ENCODE data around the gene C21orf91. TPM values are rescaled to one million over a fixed set of nuclear protein-coding genes. Genes with fewer than 3 reads are reported as not detected.

The C21orf91 gene
- total RNA-seq, 4 donors from 2014 or later = 7.9 to 10.9 (median 9.1) TPM

GRCh38 chr21:17765207-17765606 lies 53.9 kb downstream of the C21orf91 start:
- DNase-seq (ENCODE audit: extremely low spot score) = no peak
- intact Hi-C loops (cut with DNase I) = no loop called here

GRCh38 chr21:17763288-17764037 lies 55.7 kb downstream of the C21orf91 start:
- DNase-seq (ENCODE audit: extremely low spot score) = no peak
- intact Hi-C loops (cut with DNase I) = no loop called here
- WGBS = 92% methylated on average over 9 of the region's 9 CpGs
- no peak for TF ChIP-seq POLR2AphosphoS5 (IDR thresholded peaks at IDR 0.05)
- no peak for TF ChIP-seq POLR2A (IDR thresholded peaks at IDR 0.05; ENCODE audit: low read depth)
- no peak for TF ChIP-seq CTCF (IDR thresholded peaks at IDR 0.05)
- TF ChIP-seq EP300 (IDR thresholded peaks at IDR 0.05) = no peak
- no peaks in the 10 kb centered on the region for H3K27me3 ChIP-seq
- H3K36me3 ChIP-seq = no peaks in the 10 kb centered on the region
- no peak overlapping the region for H3K4me3 ChIP-seq
- no peak overlapping the region for H3K27ac ChIP-seq (replicated peaks in 1 of 4)
- no peaks in the 10 kb centered on the region for H3K4me1 ChIP-seq
- H3K9me3 ChIP-seq = no peaks in the 10 kb centered on the region

More at GRCh38 chr21:17765207-17765606, 53.9 kb downstream of the C21orf91 start:
- no peak overlapping the region for H3K4me3 ChIP-seq
- H3K27ac ChIP-seq (replicated peaks in 1 of 4) = no peak overlapping the region
- H3K27me3 ChIP-seq = no peaks in the 10 kb centered on the region
- TF ChIP-seq POLR2A (IDR thresholded peaks at IDR 0.05; ENCODE audit: low read depth) (no peak), POLR2AphosphoS5 (IDR thresholded peaks at IDR 0.05) (no peak), EP300 (IDR thresholded peaks at IDR 0.05) (no peak), CTCF (IDR thresholded peaks at IDR 0.05) (no peak)
- H3K36me3 ChIP-seq = no peaks in the 10 kb centered on the region
- no peaks in the 10 kb centered on the region for H3K9me3 ChIP-seq
- WGBS = over 99% methylated on average over 5 of the region's 5 CpGs
- no peaks in the 10 kb centered on the region for H3K4me1 ChIP-seq

- H3K9me3 ChIP-seq = no peaks in the 10 kb centered on the region
- H3K4me3 ChIP-seq = no peak overlapping the region
- H3K4me1 ChIP-seq = no peaks in the 10 kb centered on the region
- 62% methylated on average over 4 of the region's 4 CpGs for WGBS
- TF ChIP-seq POLR2AphosphoS5 (IDR thresholded peaks at IDR 0.05) (no peak), EP300 (IDR thresholded peaks at IDR 0.05) (no peak), POLR2A (IDR thresholded peaks at IDR 0.05; ENCODE audit: low read depth) (no peak)
- intact Hi-C loops (cut with DNase I) = no loop called here
- no peaks in the 10 kb centered on the region for H3K27me3 ChIP-seq
- H3K36me3 ChIP-seq = no peaks in the 10 kb centered on the region
- DNase-seq (ENCODE audit: extremely low spot score) = no peak
- no peak overlapping the region for H3K27ac ChIP-seq (replicated peaks in 1 of 4)
These were observed 59.5 kb downstream of the C21orf91 start for GRCh38 chr21:17759511-17760178.

- Histone ChIP-seq H3K27me3 (no peaks in the 10 kb centered on the region), H3K36me3 (no peaks in the 10 kb centered on the region), H3K4me1 (no peaks in the 10 kb centered on the region), H3K4me3 (no peak overlapping the region), H3K9me3 (no peaks in the 10 kb centered on the region), H3K27ac (replicated peaks in 1 of 4) (no peak overlapping the region)
- WGBS = 65% methylated on average over 4 of the region's 4 CpGs
- TF ChIP-seq CTCF (IDR thresholded peaks at IDR 0.05) (no peak), POLR2AphosphoS5 (IDR thresholded peaks at IDR 0.05) (no peak), EP300 (IDR thresholded peaks at IDR 0.05) (no peak), POLR2A (IDR thresholded peaks at IDR 0.05; ENCODE audit: low read depth) (no peak)
- intact Hi-C loops (cut with DNase I) = no loop called here
- DNase-seq (ENCODE audit: extremely low spot score) = no peak
These were observed 60.5 kb downstream of the C21orf91 start for GRCh38 chr21:17758683-17759082.

- no peak for DNase-seq (ENCODE audit: extremely low spot score)
- 97% methylated on average over 5 of the region's 20 CpGs for WGBS
- Histone ChIP-seq H3K27ac (replicated peaks in 1 of 4) (no peak overlapping the region), H3K36me3 (no peaks in the 10 kb centered on the region), H3K4me1 (no peaks in the 10 kb centered on the region), H3K27me3 (no peaks in the 10 kb centered on the region), H3K9me3 (no peaks in the 10 kb centered on the region), H3K4me3 (no peak overlapping the region)
- intact Hi-C loops (cut with DNase I) = no loop called here
- TF ChIP-seq POLR2AphosphoS5 (IDR thresholded peaks at IDR 0.05) = no peak
- TF ChIP-seq EP300 (IDR thresholded peaks at IDR 0.05) = no peak
- no peak for TF ChIP-seq CTCF (IDR thresholded peaks at IDR 0.05)
- TF ChIP-seq POLR2A (IDR thresholded peaks at IDR 0.05; ENCODE audit: low read depth) = no peak
These were observed 61.5 kb downstream of the C21orf91 start for GRCh38 chr21:17757671-17758070.
